ENCODE data around the gene PALM.

GRCh38 chr19:720345-721160 is 11.8 kb downstream of the PALM start:
- no peak for TF ChIP-seq CTCF (IDR thresholded peaks at IDR 0.05)
- TF ChIP-seq SIN3A (IDR thresholded peaks at IDR 0.05; ENCODE audit: borderline replicate concordance, insufficient read depth, low read depth, low read length): no peak
